Measurements from ENCODE around the gene APOL5. TPM values are rescaled to one million over a fixed set of nuclear protein-coding genes. Genes with fewer than 3 reads are reported as not detected.
"Not testable (repeated sequence)": the region's sequence is repeated elsewhere in the genome, so short reads cannot be mapped to it uniquely, and the experiment has no call there.

APOL5 gene
- total RNA-seq, 1 experiment from 2014 or later = not detected

- Histone ChIP-seq H3K4me2 (ENCODE audit: low read depth, low read length, poor library complexity, severe bottlenecking) (no peak overlapping the region), H3K9ac (ENCODE audit: low read length) (no peak overlapping the region), H3K4me3 (ENCODE audit: low read length) (no peak overlapping the region), H3K9me2 (replicated peaks; ENCODE audit: insufficient read depth, low read length) (no peaks in the 10 kb centered on the region), H3K27ac (ENCODE audit: low read length) (no peak overlapping the region), H3K79me2 (ENCODE audit: low read length) (no peaks in the 10 kb centered on the region), H3K36me3 (ENCODE audit: insufficient read depth, low read length) (no peaks in the 10 kb centered on the region), H4K20me1 (ENCODE audit: insufficient read depth, low read depth, low read length) (no peaks in the 10 kb centered on the region), H3K4me1 (ENCODE audit: low read length) (no peaks in the 10 kb centered on the region), H3K9me3 (ENCODE audit: low read length) (no peaks in the 10 kb centered on the region), H2AFZ (ENCODE audit: low read length) (no peak overlapping the region), H3K27me3 (ENCODE audit: low read length) (no peaks in the 10 kb centered on the region)
- DNase-seq = no peak
Measured at GRCh38 chr22:35697142-35697541, 20.5 kb upstream of the APOL5 start.

DNA sequence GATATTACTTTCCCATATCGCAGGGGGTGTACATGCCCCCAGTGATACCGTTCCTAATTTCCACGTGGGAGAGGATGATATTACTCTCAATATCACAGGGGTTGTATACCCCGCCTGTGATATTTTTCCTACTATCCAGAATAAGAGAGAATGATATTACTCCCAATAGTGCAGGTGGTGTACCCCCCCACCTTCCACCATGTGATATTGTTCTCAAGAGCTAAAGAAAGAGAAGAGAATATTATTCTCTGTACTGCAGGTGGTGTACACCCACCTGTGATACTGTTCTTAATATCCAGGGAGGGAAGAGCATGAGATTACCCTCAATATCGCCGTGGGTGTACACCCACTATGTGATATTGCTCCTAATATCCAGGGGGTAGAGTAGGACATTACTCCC is 17.8 kb upstream of the APOL5 start:
- H3K9ac ChIP-seq (ENCODE audit: low read length); H3K27me3 ChIP-seq (ENCODE audit: low read length); H3K9me2 ChIP-seq (replicated peaks; ENCODE audit: insufficient read depth, low read length); H3K4me2 ChIP-seq (ENCODE audit: low read depth, low read length, poor library complexity, severe bottlenecking); H3K4me1 ChIP-seq (ENCODE audit: low read length); H4K20me1 ChIP-seq (ENCODE audit: insufficient read depth, low read depth, low read length); H3K4me3 ChIP-seq (ENCODE audit: low read length); H2AFZ ChIP-seq (ENCODE audit: low read length); H3K79me2 ChIP-seq (ENCODE audit: low read length); H3K9me3 ChIP-seq (ENCODE audit: low read length); DNase-seq; H3K27ac ChIP-seq (ENCODE audit: low read length); H3K36me3 ChIP-seq (ENCODE audit: insufficient read depth, low read length): not testable (repeated sequence)

DNA sequence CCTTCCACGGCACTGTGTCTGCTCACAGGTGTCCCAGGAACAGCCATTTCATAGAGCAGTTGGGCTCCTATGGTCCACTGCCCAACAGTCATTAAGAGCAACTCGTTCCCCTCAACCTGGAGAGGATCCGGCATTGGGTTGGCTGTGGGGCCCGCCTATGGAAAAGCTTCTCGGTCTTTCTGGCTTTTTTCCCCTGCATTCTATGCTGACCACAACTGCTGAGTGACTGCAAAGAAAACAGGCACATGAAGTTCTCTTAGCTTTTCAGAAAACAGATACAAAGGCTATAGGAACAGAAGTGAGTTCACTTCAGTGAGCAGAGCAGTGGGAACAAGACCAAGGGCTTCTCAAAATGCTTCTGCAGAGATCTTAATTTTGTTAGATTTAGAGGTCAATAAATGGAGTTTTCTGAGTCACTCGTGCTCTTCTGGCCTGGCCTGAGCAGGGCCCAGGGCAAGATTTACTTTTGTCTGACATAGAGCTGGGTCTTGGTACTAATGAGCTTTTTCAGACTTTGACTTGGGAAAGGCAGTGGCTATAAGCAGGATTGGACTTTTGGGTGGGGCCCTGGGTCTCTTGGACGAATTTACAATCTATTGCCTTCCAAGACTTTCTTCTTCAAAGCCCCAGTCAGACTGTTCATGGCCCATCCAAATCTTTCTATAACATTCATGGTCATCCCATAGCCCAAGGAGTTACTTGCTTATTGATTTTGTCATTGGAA is 13.6 kb upstream of the APOL5 start:
- Histone ChIP-seq H3K36me3 (ENCODE audit: insufficient read depth, low read length) (no peaks in the 10 kb centered on the region), H3K4me2 (ENCODE audit: low read depth, low read length, poor library complexity, severe bottlenecking) (no peak overlapping the region), H3K79me2 (ENCODE audit: low read length) (no peaks in the 10 kb centered on the region), H3K9me3 (ENCODE audit: low read length) (no peaks in the 10 kb centered on the region), H3K4me3 (ENCODE audit: low read length) (no peak overlapping the region), H3K9me2 (replicated peaks; ENCODE audit: insufficient read depth, low read length) (no peaks in the 10 kb centered on the region), H3K9ac (ENCODE audit: low read length) (no peak overlapping the region), H4K20me1 (ENCODE audit: insufficient read depth, low read depth, low read length) (no peaks in the 10 kb centered on the region), H3K4me1 (ENCODE audit: low read length) (no peaks in the 10 kb centered on the region), H3K27ac (ENCODE audit: low read length) (no peak overlapping the region), H2AFZ (ENCODE audit: low read length) (no peak overlapping the region), H3K27me3 (ENCODE audit: low read length) (no peaks in the 10 kb centered on the region)
- DNase-seq = no peak

DNA sequence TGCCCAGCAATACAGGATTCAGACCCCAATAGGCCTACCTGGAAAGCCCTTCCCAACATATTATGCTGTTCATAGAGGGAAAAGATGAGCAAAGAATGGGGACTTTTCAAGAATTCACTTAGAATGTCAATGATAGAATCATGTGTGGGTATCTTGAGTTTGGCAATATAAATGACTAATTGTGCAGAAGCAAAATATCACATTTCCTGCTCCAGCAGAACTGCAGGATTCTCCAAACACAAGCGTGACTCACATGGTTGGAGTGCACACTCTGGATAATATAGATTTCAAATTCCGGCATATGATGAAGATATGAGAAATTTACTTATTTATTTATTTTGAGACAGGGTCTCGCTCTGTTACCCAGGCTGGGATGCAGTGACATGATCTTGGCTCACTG is 12.5 kb upstream of the APOL5 start:
- Histone ChIP-seq H3K79me2 (ENCODE audit: low read length) (no peaks in the 10 kb centered on the region), H3K4me1 (ENCODE audit: low read length) (no peaks in the 10 kb centered on the region), H3K36me3 (ENCODE audit: insufficient read depth, low read length) (no peaks in the 10 kb centered on the region), H3K9me3 (ENCODE audit: low read length) (no peaks in the 10 kb centered on the region), H3K9ac (ENCODE audit: low read length) (no peak overlapping the region), H4K20me1 (ENCODE audit: insufficient read depth, low read depth, low read length) (no peaks in the 10 kb centered on the region), H3K27ac (ENCODE audit: low read length) (no peak overlapping the region), H3K4me3 (ENCODE audit: low read length) (no peak overlapping the region), H2AFZ (ENCODE audit: low read length) (no peak overlapping the region), H3K4me2 (ENCODE audit: low read depth, low read length, poor library complexity, severe bottlenecking) (no peak overlapping the region), H3K9me2 (replicated peaks; ENCODE audit: insufficient read depth, low read length) (no peaks in the 10 kb centered on the region), H3K27me3 (ENCODE audit: low read length) (no peaks in the 10 kb centered on the region)
- DNase-seq = no peak

DNA sequence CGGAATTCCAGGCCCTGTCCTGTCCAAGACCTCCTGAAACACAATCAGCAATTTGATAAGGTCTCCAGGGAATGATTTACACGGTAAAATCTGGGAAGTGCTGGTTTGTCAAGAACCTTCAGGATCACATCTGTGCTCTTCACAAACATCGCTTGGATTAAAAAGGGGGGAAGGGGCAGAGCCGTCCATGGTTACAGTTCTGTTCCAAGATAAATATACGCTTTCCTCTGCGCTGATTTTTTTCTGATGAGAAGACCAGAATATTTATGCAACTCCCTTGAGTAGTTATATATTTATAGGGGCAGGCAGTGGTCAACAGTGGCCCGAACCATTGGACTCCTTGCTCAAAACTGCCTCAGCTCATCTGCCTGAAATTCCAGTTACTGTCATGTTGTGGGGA is 9.2 kb upstream of the APOL5 start:
- H3K27ac ChIP-seq (ENCODE audit: low read length) = no peak overlapping the region

DNA sequence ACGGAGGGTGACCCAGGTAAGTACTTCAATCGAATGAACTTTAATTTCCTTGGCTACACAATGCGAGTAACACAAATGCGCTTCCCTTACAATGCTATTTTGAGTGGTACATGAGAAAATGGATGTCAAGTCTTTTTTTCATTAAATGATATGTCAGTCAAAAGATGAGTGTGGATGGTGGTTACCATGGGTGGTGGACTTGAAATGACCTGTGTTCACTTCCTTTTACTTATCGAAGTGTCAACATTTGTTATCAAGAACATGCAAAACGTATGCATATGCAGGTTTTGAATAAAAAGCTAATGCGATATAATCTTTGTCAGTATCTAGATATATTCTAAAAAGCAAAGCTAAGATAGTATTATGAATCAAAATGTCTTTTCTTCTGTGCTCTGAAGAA is 8.8 kb upstream of the APOL5 start:
- Histone ChIP-seq H2AFZ (ENCODE audit: low read length) (no peak overlapping the region), H3K4me1 (ENCODE audit: low read length) (no peaks in the 10 kb centered on the region), H3K9me3 (ENCODE audit: low read length) (no peaks in the 10 kb centered on the region)

More for the DNA sequence above, 9.2 kb upstream of the APOL5 start:
- Histone ChIP-seq H3K9ac (ENCODE audit: low read length) (no peak overlapping the region), H3K9me2 (replicated peaks; ENCODE audit: insufficient read depth, low read length) (no peaks in the 10 kb centered on the region), H2AFZ (ENCODE audit: low read length) (no peak overlapping the region), H4K20me1 (ENCODE audit: insufficient read depth, low read depth, low read length) (no peaks in the 10 kb centered on the region), H3K79me2 (ENCODE audit: low read length) (no peaks in the 10 kb centered on the region), H3K9me3 (ENCODE audit: low read length) (no peaks in the 10 kb centered on the region), H3K4me1 (ENCODE audit: low read length) (no peaks in the 10 kb centered on the region), H3K36me3 (ENCODE audit: insufficient read depth, low read length) (no peaks in the 10 kb centered on the region), H3K4me3 (ENCODE audit: low read length) (no peak overlapping the region), H3K27me3 (ENCODE audit: low read length) (no peaks in the 10 kb centered on the region), H3K4me2 (ENCODE audit: low read depth, low read length, poor library complexity, severe bottlenecking) (no peak overlapping the region)
- no peak for DNase-seq

GRCh38 chr22:35711336-35711735 is 6.3 kb upstream of the APOL5 start:
- Histone ChIP-seq H3K9ac (ENCODE audit: low read length) (no peak overlapping the region), H2AFZ (ENCODE audit: low read length) (no peak overlapping the region), H3K9me3 (ENCODE audit: low read length) (no peaks in the 10 kb centered on the region), H3K79me2 (ENCODE audit: low read length) (no peaks in the 10 kb centered on the region), H3K4me3 (ENCODE audit: low read length) (no peak overlapping the region), H3K36me3 (ENCODE audit: insufficient read depth, low read length) (no peaks in the 10 kb centered on the region), H3K27ac (ENCODE audit: low read length) (no peak overlapping the region), H3K4me1 (ENCODE audit: low read length) (no peaks in the 10 kb centered on the region), H3K4me2 (ENCODE audit: low read depth, low read length, poor library complexity, severe bottlenecking) (no peak overlapping the region), H3K27me3 (ENCODE audit: low read length) (no peaks in the 10 kb centered on the region), H3K9me2 (replicated peaks; ENCODE audit: insufficient read depth, low read length) (no peaks in the 10 kb centered on the region), H4K20me1 (ENCODE audit: insufficient read depth, low read depth, low read length) (no peaks in the 10 kb centered on the region)
- no peak for DNase-seq

More for the DNA sequence above, 8.8 kb upstream of the APOL5 start:
- Histone ChIP-seq H3K4me2 (ENCODE audit: low read depth, low read length, poor library complexity, severe bottlenecking) (no peak overlapping the region), H3K9ac (ENCODE audit: low read length) (no peak overlapping the region), H3K27ac (ENCODE audit: low read length) (no peak overlapping the region), H3K4me3 (ENCODE audit: low read length) (no peak overlapping the region), H3K27me3 (ENCODE audit: low read length) (no peaks in the 10 kb centered on the region), H3K79me2 (ENCODE audit: low read length) (no peaks in the 10 kb centered on the region), H3K36me3 (ENCODE audit: insufficient read depth, low read length) (no peaks in the 10 kb centered on the region), H4K20me1 (ENCODE audit: insufficient read depth, low read depth, low read length) (no peaks in the 10 kb centered on the region), H3K9me2 (replicated peaks; ENCODE audit: insufficient read depth, low read length) (no peaks in the 10 kb centered on the region)
- DNase-seq = no peak

DNA sequence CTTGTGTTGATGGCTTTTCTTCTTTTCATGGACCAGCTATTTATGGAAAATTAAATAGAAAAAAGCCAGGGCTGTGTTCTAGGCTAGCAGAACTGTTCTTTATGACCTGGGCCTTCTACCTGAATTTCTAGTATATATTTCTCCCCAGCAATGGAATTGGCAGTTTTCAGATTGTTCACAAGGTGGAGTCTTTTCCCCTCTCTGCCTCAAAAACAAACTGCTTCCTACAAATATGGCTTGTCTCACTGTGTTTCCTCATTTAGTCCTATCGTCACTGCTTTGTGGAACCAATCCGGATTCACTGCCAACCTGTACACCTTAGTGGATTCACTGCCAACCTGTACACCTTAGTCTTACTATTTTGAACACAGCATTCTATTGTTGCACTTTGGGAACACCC is 5.0 kb upstream of the APOL5 start:
- H3K79me2 ChIP-seq (ENCODE audit: low read length) = no peaks in the 10 kb centered on the region
- H3K36me3 ChIP-seq (ENCODE audit: insufficient read depth, low read length) = no peaks in the 10 kb centered on the region
- DNase-seq = peak; percentile 75
- H4K20me1 ChIP-seq (ENCODE audit: insufficient read depth, low read depth, low read length) = no peaks in the 10 kb centered on the region
- no peaks in the 10 kb centered on the region for H3K9me3 ChIP-seq (ENCODE audit: low read length)
- no peak overlapping the region for H3K4me3 ChIP-seq (ENCODE audit: low read length)
- H2AFZ ChIP-seq (ENCODE audit: low read length) = no peak overlapping the region
- no peaks in the 10 kb centered on the region for H3K4me1 ChIP-seq (ENCODE audit: low read length)
- H3K9ac ChIP-seq (ENCODE audit: low read length) = no peak overlapping the region
- H3K9me2 ChIP-seq (replicated peaks; ENCODE audit: insufficient read depth, low read length) = no peaks in the 10 kb centered on the region
- no peak overlapping the region for H3K4me2 ChIP-seq (ENCODE audit: low read depth, low read length, poor library complexity, severe bottlenecking)
- no peak overlapping the region for H3K27ac ChIP-seq (ENCODE audit: low read length)
- H3K27me3 ChIP-seq (ENCODE audit: low read length) = no peaks in the 10 kb centered on the region
